DMS153 treated with DMSO at 0.1 percent for 48 hours (cell line): ENCODE measurements around the gene ATP9A.
"Not testable (repeated sequence)": the region's sequence is repeated elsewhere in the genome, so short reads cannot be mapped to it uniquely, and the experiment has no call there.

ENCODE experiments used
- DNase-seq: peaks from one replicate; lab custom pipeline; 2025; ENCODE audit not compliant: unreplicated experiment; lab: John Stamatoyannopoulos, UW

ATP9A gene

GRCh38 chr20:51583499-51583898, 184.7 kb downstream of the ATP9A start:
- DNase-seq, result peak; percentile 83

GRCh38 chr20:51583073-51583472, 185.1 kb downstream of the ATP9A start:
- DNase-seq, result peak; percentile 11

GRCh38 chr20:51581571-51581970, 186.6 kb downstream of the ATP9A start:
- no peak for DNase-seq

GRCh38 chr20:51579137-51579536, 189.1 kb downstream of the ATP9A start:
- no peak for DNase-seq

- DNase-seq, result no peak
Measured at GRCh38 chr20:51578145-51578459, 190.1 kb downstream of the ATP9A start.

GRCh38 chr20:51577432-51578144, 190.6 kb downstream of the ATP9A start:
- DNase-seq, result no peak

GRCh38 chr20:51575486-51575885, 192.7 kb downstream of the ATP9A start:
- DNase-seq, result no peak

GRCh38 chr20:51574248-51575033, 193.7 kb downstream of the ATP9A start:
- DNase-seq, result no peak

GRCh38 chr20:51573576-51574243, 194.5 kb downstream of the ATP9A start:
- no peak for DNase-seq

- DNase-seq, result no peak
Measured at GRCh38 chr20:51571460-51571794, 196.8 kb downstream of the ATP9A start.

GRCh38 chr20:51570739-51571459, 197.3 kb downstream of the ATP9A start:
- no peak for DNase-seq

GRCh38 chr20:51569815-51570738, 198.1 kb downstream of the ATP9A start:
- DNase-seq, result no peak

GRCh38 chr20:51568533-51568932, 199.7 kb downstream of the ATP9A start:
- DNase-seq, result not testable (repeated sequence)

- no peak for DNase-seq
Measured at GRCh38 chr20:51567622-51568021, 200.6 kb downstream of the ATP9A start.

- DNase-seq, result no peak
Measured at GRCh38 chr20:51566594-51566993, 201.6 kb downstream of the ATP9A start.

- no peak for DNase-seq
Measured at GRCh38 chr20:51565298-51566144, 202.7 kb downstream of the ATP9A start.

- DNase-seq, result peak; percentile 42
Measured at GRCh38 chr20:51563486-51564332, 204.5 kb downstream of the ATP9A start.

- no peak for DNase-seq
Measured at GRCh38 chr20:51563174-51563485, 205.1 kb downstream of the ATP9A start.
